NCI-H1105 (cell line): ENCODE measurements around the gene ATP6V1B1.

ENCODE experiments used
- DNase-seq: peaks from one replicate; lab custom pipeline; 2025; lab: John Stamatoyannopoulos, UW

ATP6V1B1 gene

GRCh38 chr2:70935468-70936164 is at the start of gene ATP6V1B1:
Gene ATP6V1B1 (plus strand): TSS chr2:70935900. CDS start chr2:70935955, 55 bp downstream.
- DNase-seq: no peak

- no peak for DNase-seq
Measured at GRCh38 chr2:70886541-70886987, 49.1 kb upstream of the ATP6V1B1 start.

DNA sequence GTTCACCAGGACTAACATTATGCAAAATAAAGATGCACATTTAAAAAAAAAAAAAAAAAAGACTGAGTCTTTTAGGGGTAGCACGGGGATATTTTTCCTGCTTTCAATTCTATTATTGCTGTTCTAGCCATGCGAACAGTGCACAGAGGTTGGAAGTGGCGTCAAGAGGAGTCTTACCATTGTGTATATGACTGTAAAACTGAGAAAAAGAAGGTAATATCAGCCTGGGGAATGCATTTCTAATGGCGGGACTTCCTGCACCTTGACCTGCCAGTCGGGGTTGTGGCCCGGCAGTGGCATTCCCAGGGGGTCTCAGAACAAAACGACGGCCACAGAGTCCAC is 48.5 kb upstream of the ATP6V1B1 start:
- DNase-seq: no peak

GRCh38 chr2:70887550-70888246 is 48.0 kb upstream of the ATP6V1B1 start:
- DNase-seq: peak; percentile 27

DNA sequence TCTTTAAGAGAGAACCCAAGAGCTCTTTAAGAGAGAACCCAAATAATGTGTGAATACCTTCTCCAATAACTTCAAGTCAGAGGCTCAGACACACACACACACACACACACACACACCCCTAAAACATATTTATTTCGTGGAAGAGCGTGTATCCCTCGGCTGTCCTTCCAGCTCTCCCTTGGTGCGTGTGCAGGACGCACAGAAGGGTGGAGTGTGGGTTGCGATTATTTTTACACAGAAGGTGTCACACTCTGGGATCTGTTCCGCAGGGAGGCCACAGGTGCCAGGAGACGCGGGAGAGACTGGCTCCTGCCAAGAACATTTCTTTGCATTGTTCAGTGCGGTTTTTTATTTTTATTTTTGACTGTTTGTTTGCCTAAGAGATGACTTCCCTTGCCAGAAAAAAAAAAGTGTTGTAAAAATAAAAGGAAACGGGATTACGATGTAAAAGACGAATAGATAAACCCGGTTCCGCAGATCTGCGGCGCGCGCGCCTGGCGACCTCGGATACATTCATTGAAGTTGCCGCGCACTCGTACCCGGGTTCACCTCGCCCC is 47.3 kb upstream of the ATP6V1B1 start:
- DNase-seq: no peak

DNA sequence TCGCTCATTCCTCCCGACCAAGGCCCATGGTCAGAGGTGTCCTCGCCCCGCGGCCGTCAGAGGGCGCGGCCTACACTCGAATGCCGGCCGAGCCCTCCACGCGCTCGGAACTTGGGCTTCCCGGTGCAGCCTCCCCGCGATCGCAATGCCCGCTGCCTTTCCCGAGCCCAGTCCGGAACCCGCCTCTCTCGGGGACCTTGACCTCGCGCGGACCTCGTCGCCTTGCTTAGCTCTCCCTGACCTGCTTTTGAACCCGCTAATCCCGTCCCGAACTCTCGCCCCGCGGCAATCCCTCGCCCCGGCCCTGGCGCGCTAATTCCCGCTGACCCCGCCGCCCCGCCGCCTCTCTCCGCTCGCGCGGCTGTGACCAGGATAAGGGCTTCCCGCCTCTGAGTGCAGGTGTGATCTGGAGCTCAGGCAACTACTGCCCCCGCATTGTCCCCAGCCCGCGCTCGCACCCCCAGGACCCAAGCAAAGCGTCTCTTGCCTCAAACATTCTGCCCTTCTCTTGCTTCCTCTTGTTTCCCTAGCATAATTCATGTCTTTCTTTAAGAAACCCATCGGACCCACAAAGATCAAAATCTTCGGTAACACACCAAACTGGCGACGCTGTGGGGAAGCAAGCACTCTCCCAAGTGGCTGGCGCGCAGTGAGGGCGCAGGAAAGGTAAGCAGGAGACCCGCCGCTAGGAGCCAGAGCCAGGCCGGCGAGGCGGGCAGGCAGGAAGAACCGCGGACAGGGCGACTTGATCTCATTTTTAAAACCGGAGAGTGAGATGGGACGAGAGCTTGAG is 46.6 kb upstream of the ATP6V1B1 start:
- no peak for DNase-seq

GRCh38 chr2:70889716-70890037 is 46.0 kb upstream of the ATP6V1B1 start:
- no peak for DNase-seq

DNA sequence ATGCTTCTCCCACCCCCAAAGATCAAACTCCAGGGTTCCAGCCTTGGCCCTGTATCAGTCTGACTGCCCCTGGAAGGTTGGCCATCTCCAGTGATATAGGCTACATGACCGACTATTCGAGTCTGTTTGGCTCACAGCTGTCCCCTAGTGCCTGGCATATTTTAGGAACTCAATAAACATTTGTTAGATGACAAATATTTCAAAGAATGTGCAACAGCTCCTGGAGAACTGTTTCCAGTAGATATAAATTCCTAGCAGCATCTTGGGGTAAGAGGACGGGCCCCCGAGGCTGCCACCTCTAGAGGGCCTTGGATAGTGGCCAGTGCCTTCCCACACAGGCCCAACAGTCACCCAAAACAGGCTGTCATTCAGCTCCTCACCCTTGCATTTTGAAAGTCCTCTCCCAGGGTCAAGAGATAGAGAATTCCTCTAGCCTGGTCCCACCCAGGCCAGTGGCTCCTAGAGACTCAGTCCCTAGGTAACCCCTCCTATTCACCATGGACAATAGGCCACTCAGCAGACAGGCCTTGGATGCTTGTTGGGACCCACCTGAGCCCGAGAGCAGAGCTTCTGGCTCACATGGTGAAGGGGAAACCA is 45.1 kb upstream of the ATP6V1B1 start:
- no peak for DNase-seq

DNA sequence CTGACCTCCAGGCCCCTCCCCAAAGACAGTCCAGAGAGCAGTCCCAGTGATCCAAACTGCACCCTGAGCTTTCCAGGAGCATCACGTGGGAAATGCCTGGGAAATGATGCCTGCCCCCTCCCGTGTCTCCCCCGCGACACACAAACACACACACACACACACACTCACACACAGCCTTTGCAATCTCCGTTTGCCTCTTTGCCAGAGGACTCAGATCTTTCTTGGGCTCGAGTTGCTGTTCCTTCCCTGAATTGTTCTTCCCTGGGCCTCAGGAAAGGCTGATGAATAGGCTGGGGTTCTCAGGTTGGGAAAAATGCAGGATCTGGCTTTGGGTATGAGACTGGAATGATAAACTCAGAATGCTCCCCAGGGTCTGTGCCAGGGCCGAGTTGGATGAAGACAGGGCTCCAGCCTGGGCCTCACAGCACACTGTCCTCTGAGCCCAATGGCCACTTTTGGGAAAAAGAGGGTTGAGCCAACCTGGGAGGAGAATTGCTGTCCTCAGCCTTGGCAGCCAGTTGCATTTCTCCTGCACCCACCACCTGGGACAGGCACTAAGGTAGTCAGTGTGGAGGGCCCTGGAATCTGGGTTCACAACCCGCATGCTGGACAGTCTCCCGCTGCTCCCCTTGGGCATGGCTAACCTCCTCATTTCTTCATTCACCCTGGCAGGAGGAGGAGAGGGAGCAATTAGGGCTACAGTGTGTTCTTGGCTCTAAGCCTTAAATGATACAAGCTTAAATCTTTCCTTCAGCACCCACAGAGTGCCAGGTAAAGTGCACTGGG is 43.9 kb upstream of the ATP6V1B1 start:
- no peak for DNase-seq

DNA sequence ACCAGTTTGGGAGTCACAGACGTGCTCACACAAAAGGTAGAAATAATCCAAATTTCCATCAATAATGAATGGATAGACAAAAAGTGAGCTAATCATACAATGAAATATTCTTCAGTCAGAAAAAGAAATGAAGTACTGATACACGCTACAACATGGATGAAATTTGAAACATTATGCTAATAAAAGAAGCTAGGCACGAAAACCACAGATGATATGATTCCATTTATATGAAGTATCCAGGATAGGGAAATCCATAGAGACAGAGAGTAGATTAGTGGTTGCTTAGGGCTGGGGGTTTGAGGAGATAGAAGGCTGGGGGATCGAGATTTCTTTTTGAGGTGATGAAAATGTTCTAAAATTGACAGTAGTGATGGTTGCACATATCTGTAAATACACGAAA is 43.0 kb upstream of the ATP6V1B1 start:
- no peak for DNase-seq

- no peak for DNase-seq
Measured at GRCh38 chr2:70893186-70893585, 42.5 kb upstream of the ATP6V1B1 start.

DNA sequence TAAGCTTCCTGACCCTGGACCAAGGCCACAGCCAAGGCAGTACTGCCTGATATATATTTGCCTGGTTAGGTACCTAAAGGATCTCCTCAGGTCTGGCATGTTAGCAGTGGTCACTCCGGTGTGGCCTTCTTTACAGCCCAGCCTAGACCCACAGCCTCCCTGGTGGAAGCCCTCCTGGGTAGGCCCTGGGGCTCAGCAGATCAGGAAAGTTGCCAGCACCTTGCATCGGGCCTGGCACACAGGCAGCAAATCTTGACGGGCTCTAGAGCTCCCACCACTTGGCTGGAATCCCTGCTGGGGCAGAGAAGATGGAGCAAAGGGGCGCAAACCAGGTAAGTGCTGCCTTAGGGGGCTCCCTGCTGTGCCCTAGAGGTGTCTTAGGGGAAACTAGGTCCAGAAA is 40.9 kb upstream of the ATP6V1B1 start:
- DNase-seq: no peak

- no peak for DNase-seq
Measured at GRCh38 chr2:70895249-70895648, 40.5 kb upstream of the ATP6V1B1 start.

DNA sequence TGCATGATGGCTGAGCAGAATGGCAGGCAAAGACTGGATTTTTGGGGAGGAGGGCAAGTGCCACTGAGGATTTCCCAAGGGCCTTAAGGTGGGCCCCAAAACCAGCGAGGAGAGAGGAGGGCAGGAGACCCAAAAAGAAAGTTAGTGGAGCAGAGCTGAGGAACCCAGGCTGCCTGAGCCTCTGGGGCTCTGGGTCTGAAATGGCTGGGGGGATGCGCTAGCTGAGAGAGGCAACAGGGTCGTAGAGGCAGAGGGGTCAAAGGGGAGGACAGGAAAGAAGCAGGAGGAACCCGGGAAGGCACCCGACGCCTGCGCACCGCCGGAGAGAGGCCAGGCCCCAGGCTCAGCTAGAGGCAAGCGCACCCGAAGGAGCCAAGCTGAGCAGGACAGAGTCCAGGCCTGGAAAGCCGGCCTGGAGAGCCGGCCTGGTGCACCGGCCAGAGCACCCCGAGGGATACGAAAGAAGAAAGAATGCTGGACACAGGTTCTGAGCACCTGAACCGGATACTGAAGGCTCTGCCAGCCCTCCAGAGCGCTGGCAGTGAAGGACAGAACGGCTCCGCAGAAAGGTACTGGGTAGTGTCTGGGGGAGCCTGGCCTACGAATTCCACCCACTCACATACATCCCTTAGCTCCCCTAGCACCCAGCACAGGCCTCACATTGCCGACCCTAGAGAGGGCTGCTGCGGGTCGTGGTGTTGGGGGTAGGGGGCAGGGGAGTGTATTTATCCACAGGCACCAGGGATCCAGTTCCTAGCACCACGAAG is 39.5 kb upstream of the ATP6V1B1 start:
- no peak for DNase-seq

DNA sequence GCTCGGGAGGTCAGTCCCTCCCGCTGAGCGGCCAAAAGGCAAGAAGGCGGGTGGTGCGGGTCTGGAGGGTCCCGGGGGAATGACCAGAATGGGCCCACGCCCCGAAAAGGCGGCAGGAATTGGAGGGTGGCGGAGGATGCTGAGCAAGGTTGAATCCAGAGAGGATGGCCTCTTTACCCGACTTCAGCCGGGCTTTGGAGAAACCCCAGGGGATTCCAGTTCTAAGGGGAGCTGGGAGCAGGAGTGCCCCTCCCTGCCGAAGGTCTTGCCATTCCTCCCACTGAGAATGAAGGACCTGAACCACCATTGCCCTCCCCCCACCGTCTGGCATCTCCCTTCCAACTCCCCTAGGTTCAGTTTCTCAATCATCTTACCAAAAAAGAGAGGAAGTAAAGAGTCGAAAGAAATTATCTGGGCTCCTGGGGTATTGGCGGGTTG is 38.9 kb upstream of the ATP6V1B1 start:
- DNase-seq: no peak

DNA sequence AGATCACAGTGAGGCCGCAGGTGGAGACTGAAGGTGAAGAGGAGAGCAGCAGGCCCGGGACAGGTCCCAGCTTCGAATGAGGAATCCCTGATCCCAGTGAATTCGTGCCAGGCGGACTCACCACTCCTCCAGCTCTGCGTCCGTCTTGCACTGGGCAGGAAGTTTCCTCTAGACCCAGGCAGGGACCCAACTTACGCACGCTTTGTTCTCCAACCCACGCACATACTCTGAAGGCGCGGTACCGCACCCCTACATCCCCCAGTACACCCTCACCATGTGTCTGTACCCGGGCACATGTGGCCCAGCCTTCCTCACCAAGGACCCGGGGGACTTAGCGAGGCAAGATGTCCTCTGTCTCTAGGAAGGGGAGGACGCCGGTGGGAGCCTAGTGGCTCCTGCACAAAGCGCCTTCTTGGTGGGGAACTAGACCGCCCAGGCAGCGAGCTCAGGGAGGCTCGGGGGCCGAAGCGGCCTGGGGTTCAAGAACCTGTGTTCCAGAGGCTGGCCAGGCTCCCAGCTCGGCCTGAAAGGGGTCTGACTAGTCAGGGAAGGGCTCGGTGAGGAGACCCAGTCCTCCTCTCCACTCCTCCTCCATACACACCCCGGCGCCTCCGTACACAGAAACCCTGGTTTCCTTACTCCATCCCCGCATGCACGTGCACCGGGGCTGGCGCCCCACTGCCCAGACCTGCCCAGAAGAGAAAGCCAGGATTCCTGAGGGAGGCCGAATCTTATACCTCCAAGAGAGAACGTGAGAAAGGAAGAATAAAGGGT is 38.3 kb upstream of the ATP6V1B1 start:
- no peak for DNase-seq

- DNase-seq: no peak
Measured at GRCh38 chr2:70897977-70898226, 37.8 kb upstream of the ATP6V1B1 start.

DNA sequence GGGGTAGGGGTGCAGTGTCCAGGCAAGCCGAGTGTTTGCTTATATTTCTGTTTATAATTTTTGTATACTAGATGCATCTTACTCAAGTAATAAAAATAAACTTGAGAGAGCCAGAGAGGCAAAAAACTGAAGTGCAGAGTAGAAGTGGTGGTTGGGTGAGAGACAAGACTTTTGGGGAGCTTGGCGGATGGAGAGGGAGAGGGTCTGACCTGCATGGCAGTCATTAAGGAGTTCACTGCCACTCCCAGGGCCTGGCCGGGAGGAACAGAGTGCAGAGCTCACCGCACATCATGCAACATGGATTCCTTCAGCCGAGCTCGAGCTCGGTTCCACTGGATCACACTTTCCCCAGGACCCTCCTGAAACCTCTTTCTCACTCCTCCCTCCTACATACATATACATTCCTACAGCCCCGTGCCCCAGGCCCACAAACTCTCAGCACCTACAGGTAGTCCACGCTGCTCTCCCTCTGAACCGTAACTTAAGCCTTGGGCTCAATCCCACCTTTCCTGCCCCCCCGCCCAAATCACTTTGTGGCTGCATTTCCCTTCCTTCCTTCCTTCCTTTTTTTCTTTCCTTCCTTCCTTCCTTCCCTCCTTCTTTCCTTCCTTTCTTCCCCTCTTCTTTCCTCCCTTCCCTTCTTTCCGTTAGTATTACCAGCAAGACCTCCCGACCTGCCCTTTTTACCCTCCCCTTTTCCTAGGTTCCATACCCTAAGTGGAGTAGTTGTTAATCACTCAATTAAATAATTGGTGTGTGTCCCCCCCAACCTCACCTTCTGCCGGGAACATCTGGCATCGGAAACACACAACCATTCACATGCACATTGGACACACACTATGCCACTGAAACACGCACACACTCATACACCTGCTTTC is 37.1 kb upstream of the ATP6V1B1 start:
- no peak for DNase-seq
